Naive thymus-derived CD8-positive, alpha-beta T cell (primary cell): ENCODE measurements around the gene NCOR2. TPM values are rescaled to one million over a fixed set of nuclear protein-coding genes. Genes with fewer than 3 reads are reported as not detected.

Source experiments
- ATAC-seq, 2 donors: fragments of 150-1000 bp; cut with Tn5 transposase in 1 of 2; sonication (Bioruptor Pico), chemical (Tn5 transposase) in 1 of 2; 1 replicate in 1 of 2; 2 replicates in 1 of 2; pipeline ENCODE4 v1.10.0; 2021; ENCODE audit warnings: mild to moderate bottlenecking in 2 of 2, moderate library complexity in 2 of 2
- POLR2A ChIA-PET: fragments of 350-600 bp; sonication (Branson Sonifier 250); formaldehyde crosslinking; loops from one replicate; lab custom pipeline; 2021; ENCODE audit warnings: antibody characterized with exemption; lab: Charles Lee
- DNase-seq, 10 donors: peaks; one replicate each; pipeline versions ENCODE4 v3.0.0 to v3.0.0-alpha.2; 2020 to 2022
- H3K27ac Mint-ChIP-seq, 10 donors: one replicate each; pipeline ENCODE4 v1.8.0; 2020 to 2022; ENCODE audit warnings: mild to moderate bottlenecking in 10 of 10, mixed read lengths in 10 of 10, moderate library complexity in 4 of 10, inconsistent platforms in 1 of 10
- H3K27me3 Mint-ChIP-seq, 5 donors: one replicate each; pipeline ENCODE4 v1.8.0; 2021 to 2022; ENCODE audit warnings: mixed read lengths in 5 of 5
- H3K36me3 Mint-ChIP-seq, 3 donors: one replicate each; pipeline ENCODE4 v1.8.0; 2020 to 2022; ENCODE audit warnings: mixed read lengths in 3 of 3, mild to moderate bottlenecking in 2 of 3, inconsistent platforms in 1 of 3
- H3K4me1 Mint-ChIP-seq, 4 donors: one replicate each; pipeline ENCODE4 v1.8.0; 2021 to 2022; ENCODE audit warnings: mixed read lengths in 4 of 4
- H3K4me3 Mint-ChIP-seq, 10 donors: one replicate each; pipeline ENCODE4 v1.8.0; 2020 to 2022; ENCODE audit warnings: mild to moderate bottlenecking in 10 of 10, mixed read lengths in 10 of 10, moderate library complexity in 6 of 10, inconsistent platforms in 1 of 10
- H3K9me3 Mint-ChIP-seq, 9 donors: one replicate each; pipeline ENCODE4 v1.8.0; 2020 to 2022; ENCODE audit warnings: mixed read lengths in 9 of 9, mild to moderate bottlenecking in 3 of 9, inconsistent platforms in 1 of 9, moderate library complexity in 1 of 9
- polyA plus RNA-seq, 3 donors: library from polyadenylated mRNA; unstranded; fragments of 300-500 nt; fragmentation: Illumina TruSeq; gene quantifications; one replicate each; pipeline ENCODE4 v1.2.3, GENCODE V29; 2021
- total RNA-seq, 8 experiments: library from RNA in 2 of 8; stranded (reverse) in 2 of 8; gene quantifications; one replicate each; pipeline ENCODE4 v1.2.3 and lab custom pipeline; 2021 to 2026

The NCOR2 gene
- total and polyA plus RNA-seq, 5 experiments from 2014 or later = 2.3 to 86.7 (median 18.7) TPM

- ATAC-seq = peak; percentile 30 to 34
- peak overlapping the region in 9 of 10 donors; percentile 48 to 83 (median 69) for H3K4me3 Mint-ChIP-seq
These were observed 13.5 kb downstream of the NCOR2 start for GRCh38 chr12:124553862-124554428.

GRCh38 chr12:124551268-124552144 is 15.9 kb downstream of the NCOR2 start:
- ATAC-seq = peak in 1 of 2 donors; percentile 20
- Mint-ChIP-seq H3K36me3 (peaks cover 0 to 4% (median 4%) of the 10 kb centered on the region in 3 donors), H3K27ac (peak overlapping the region in 4 of 10 donors; percentile 38 to 70 (median 47)), H3K4me1 (peaks cover 39 to 80% (median 74%) of the 10 kb centered on the region in 4 donors), H3K27me3 (no peaks in the 10 kb centered on the region), H3K9me3 (no peaks in the 10 kb centered on the region), H3K4me3 (peak overlapping the region in 5 of 10 donors; percentile 20 to 64 (median 40))
- no peak for DNase-seq
- POLR2A ChIA-PET = interaction anchor here (0.6 kb wide), 1 partner anchor 102 kb away, joined by 4 read pairs; no protein-coding TSS in a partner anchor

More at GRCh38 chr12:124553862-124554428, 13.5 kb downstream of the NCOR2 start:
- no peaks in the 10 kb centered on the region for H3K36me3 Mint-ChIP-seq
- peak overlapping the region in 5 of 10 donors; percentile 36 to 61 (median 43) for H3K27ac Mint-ChIP-seq
- POLR2A ChIA-PET = interaction anchor here (1.4 to 2.0 kb wide), 2 partner anchors 10 to 14 kb away, joined by 3 to 5 read pairs; partner anchors contain the start of gene NCOR2
- H3K9me3 Mint-ChIP-seq = no peaks in the 10 kb centered on the region
- peaks cover 38 to 76% (median 72%) of the 10 kb centered on the region in 4 donors for H3K4me1 Mint-ChIP-seq
- DNase-seq = peak in 4 of 10 donors; percentile 14 to 32 (median 30)
- no peaks in the 10 kb centered on the region for H3K27me3 Mint-ChIP-seq

GRCh38 chr12:124550123-124551089 is 17.0 kb downstream of the NCOR2 start:
- H3K4me3 Mint-ChIP-seq = peak overlapping the region in 6 of 10 donors; percentile 6 to 42 (median 28)

GRCh38 chr12:124549629-124550028 is 17.8 kb downstream of the NCOR2 start:
- H3K27me3 Mint-ChIP-seq = no peaks in the 10 kb centered on the region
- ATAC-seq = no peak
- H3K4me3 Mint-ChIP-seq = peak overlapping the region in 2 of 10 donors; percentile 22 to 30
- no peak for DNase-seq
- peak overlapping the region in 2 of 10 donors; percentile 15 to 38 for H3K27ac Mint-ChIP-seq
- no peaks in the 10 kb centered on the region for H3K9me3 Mint-ChIP-seq
- POLR2A ChIA-PET = interaction anchor here (1.0 kb wide), 1 partner anchor 9 kb away, joined by 3 read pairs; no protein-coding TSS in a partner anchor
- peaks cover 0 to 4% (median 4%) of the 10 kb centered on the region in 3 donors for H3K36me3 Mint-ChIP-seq
- peaks cover 36 to 85% (median 69%) of the 10 kb centered on the region in 4 donors for H3K4me1 Mint-ChIP-seq

More at GRCh38 chr12:124550123-124551089, 17.0 kb downstream of the NCOR2 start:
- no peak for ATAC-seq
- peaks cover 39 to 85% (median 69%) of the 10 kb centered on the region in 4 donors for H3K4me1 Mint-ChIP-seq
- POLR2A ChIA-PET = interaction anchor here (1.0 kb wide), 1 partner anchor 10 kb away, joined by 3 read pairs; no protein-coding TSS in a partner anchor
- peaks cover 0 to 4% (median 4%) of the 10 kb centered on the region in 3 donors for H3K36me3 Mint-ChIP-seq
- H3K9me3 Mint-ChIP-seq = no peaks in the 10 kb centered on the region
- no peaks in the 10 kb centered on the region for H3K27me3 Mint-ChIP-seq
- DNase-seq = no peak
- peak overlapping the region in 4 of 10 donors; percentile 9 to 63 (median 26) for H3K27ac Mint-ChIP-seq

- POLR2A ChIA-PET = no interaction called here
- peak overlapping the region in 3 of 10 donors; percentile 11 to 61 (median 56) for H3K27ac Mint-ChIP-seq
- peaks cover 0 to 4% (median 4%) of the 10 kb centered on the region in 3 donors for H3K36me3 Mint-ChIP-seq
- H3K4me1 Mint-ChIP-seq = peaks cover 34 to 85% (median 69%) of the 10 kb centered on the region in 4 donors
- ATAC-seq = no peak
- H3K9me3 Mint-ChIP-seq = no peaks in the 10 kb centered on the region
- peak overlapping the region in 1 of 10 donors; percentile 39 for H3K4me3 Mint-ChIP-seq
- no peaks in the 10 kb centered on the region for H3K27me3 Mint-ChIP-seq
- no peak for DNase-seq
These were observed 18.5 kb downstream of the NCOR2 start for GRCh38 chr12:124548854-124549378.

- Mint-ChIP-seq H3K27ac (peak overlapping the region in 2 of 10 donors; percentile 15 to 53), H3K9me3 (no peaks in the 10 kb centered on the region), H3K4me3 (no peak overlapping the region), H3K27me3 (no peaks in the 10 kb centered on the region), H3K4me1 (peaks cover 33 to 83% (median 67%) of the 10 kb centered on the region in 4 donors), H3K36me3 (peaks cover 0 to 4% (median 4%) of the 10 kb centered on the region in 3 donors)
- DNase-seq (no peak), ATAC-seq (no peak)
- POLR2A ChIA-PET = no interaction called here
These were observed 19.8 kb downstream of the NCOR2 start for GRCh38 chr12:124547626-124548025.

- POLR2A ChIA-PET = no interaction called here
- Mint-ChIP-seq H3K9me3 (no peaks in the 10 kb centered on the region), H3K4me3 (peak overlapping the region in 3 of 10 donors; percentile 6 to 48 (median 18)), H3K36me3 (peaks cover 0 to 4% (median 4%) of the 10 kb centered on the region in 3 donors), H3K27me3 (no peaks in the 10 kb centered on the region), H3K4me1 (peaks cover 27 to 68% (median 54%) of the 10 kb centered on the region in 4 donors), H3K27ac (peak overlapping the region in 5 of 10 donors; percentile 5 to 57 (median 38))
- DNase-seq = no peak
- no peak for ATAC-seq
These were observed 21.6 kb downstream of the NCOR2 start for GRCh38 chr12:124545508-124546418.

- H3K36me3 Mint-ChIP-seq = peaks cover 0 to 4% (median 4%) of the 10 kb centered on the region in 3 donors
- DNase-seq (no peak), ATAC-seq (no peak)
- peak overlapping the region in 3 of 10 donors; percentile 10 to 31 (median 25) for H3K4me3 Mint-ChIP-seq
- H3K27me3 Mint-ChIP-seq = no peaks in the 10 kb centered on the region
- no peaks in the 10 kb centered on the region for H3K9me3 Mint-ChIP-seq
- peaks cover 19 to 61% (median 48%) of the 10 kb centered on the region in 4 donors for H3K4me1 Mint-ChIP-seq
- POLR2A ChIA-PET = no interaction called here
- peak overlapping the region in 5 of 10 donors; percentile 20 to 71 (median 59) for H3K27ac Mint-ChIP-seq
These were observed 22.4 kb downstream of the NCOR2 start for GRCh38 chr12:124544983-124545382.

- POLR2A ChIA-PET = no interaction called here
- no peak for DNase-seq
- Mint-ChIP-seq H3K27ac (peak overlapping the region in 6 of 10 donors; percentile 59 to 92 (median 68)), H3K4me1 (peaks cover 22 to 61% (median 49%) of the 10 kb centered on the region in 4 donors), H3K36me3 (peaks cover 0 to 4% (median 4%) of the 10 kb centered on the region in 3 donors), H3K9me3 (no peaks in the 10 kb centered on the region), H3K27me3 (no peaks in the 10 kb centered on the region), H3K4me3 (peak overlapping the region in 4 of 10 donors; percentile 22 to 31 (median 26))
- ATAC-seq = no peak
These were observed 23.0 kb downstream of the NCOR2 start for GRCh38 chr12:124544311-124544970.
